Measurements from ENCODE around the gene ADGRL3.

Gene ADGRL3

GRCh38 chr4:61517144-61517543, 317.0 kb downstream of the ADGRL3 start:
- POLR2A ChIA-PET, result no interaction called here
- TF ChIP-seq CTCF (IDR thresholded peaks at IDR 0.05; ENCODE audit: control extremely low read depth, extremely low read depth, low read depth, missing control alignments), result no peak
- DNase-seq (ENCODE audit: extremely low spot score), result no peak
- CTCF ChIA-PET, result interaction anchor here (1.1 to 1.5 kb wide), 2 partner anchors 11 to 15 kb away, joined by 3 to 4 read pairs; no protein-coding TSS in a partner anchor

- ChIA-PET CTCF (interaction anchor here (1.0 kb wide), 1 partner anchor 45 kb away, joined by 3 read pairs; no protein-coding TSS in a partner anchor), POLR2A (no interaction called here)
- DNase-seq (ENCODE audit: extremely low spot score), result no peak
- TF ChIP-seq CTCF (IDR thresholded peaks at IDR 0.05; ENCODE audit: control extremely low read depth, extremely low read depth, low read depth, missing control alignments), result no peak
Observed at GRCh38 chr4:61520166-61520565, 320.0 kb downstream of the ADGRL3 start.

- TF ChIP-seq CTCF (IDR thresholded peaks at IDR 0.05; ENCODE audit: control extremely low read depth, extremely low read depth, low read depth, missing control alignments), result no peak
- no peak for DNase-seq (ENCODE audit: extremely low spot score)
Observed at GRCh38 chr4:61520681-61521160, 320.6 kb downstream of the ADGRL3 start.

GRCh38 chr4:61521451-61521850, 321.3 kb downstream of the ADGRL3 start:
- TF ChIP-seq CTCF (IDR thresholded peaks at IDR 0.05; ENCODE audit: control extremely low read depth, extremely low read depth, low read depth, missing control alignments), result no peak
- DNase-seq (ENCODE audit: extremely low spot score), result no peak
- POLR2A ChIA-PET, result no interaction called here
- CTCF ChIA-PET, result no interaction called here

More at GRCh38 chr4:61520681-61521160, 320.6 kb downstream of the ADGRL3 start:
- POLR2A ChIA-PET, result no interaction called here
- CTCF ChIA-PET, result interaction anchor here (1.0 kb wide), 1 partner anchor 46 kb away, joined by 3 read pairs; no protein-coding TSS in a partner anchor

GRCh38 chr4:61522312-61522711, 322.2 kb downstream of the ADGRL3 start:
- ChIA-PET POLR2A (no interaction called here), CTCF (no interaction called here)
- TF ChIP-seq CTCF (IDR thresholded peaks at IDR 0.05; ENCODE audit: control extremely low read depth, extremely low read depth, low read depth, missing control alignments), result no peak
- DNase-seq (ENCODE audit: extremely low spot score), result no peak

- ChIA-PET POLR2A (no interaction called here), CTCF (interaction anchor here (1.3 kb wide), 1 partner anchor 11 kb away, joined by 3 read pairs; no protein-coding TSS in a partner anchor)
- no peak for TF ChIP-seq CTCF (IDR thresholded peaks at IDR 0.05; ENCODE audit: control extremely low read depth, extremely low read depth, low read depth, missing control alignments)
- DNase-seq (ENCODE audit: extremely low spot score), result no peak
Observed at GRCh38 chr4:61527888-61528287, 327.8 kb downstream of the ADGRL3 start.

Measured in GM10248 (cell line).